ENCODE data around the gene NTRK1. TPM values are rescaled to one million over a fixed set of nuclear protein-coding genes. Genes with fewer than 3 reads are reported as not detected.
A peak's percentile ranks its signal among the peaks of the same experiment; 100 is the strongest.

The NTRK1 gene
- polyA plus RNA-seq, 1 of the 3 experiments (the other 2 are of a cell fraction), result 0.97 TPM

DNA sequence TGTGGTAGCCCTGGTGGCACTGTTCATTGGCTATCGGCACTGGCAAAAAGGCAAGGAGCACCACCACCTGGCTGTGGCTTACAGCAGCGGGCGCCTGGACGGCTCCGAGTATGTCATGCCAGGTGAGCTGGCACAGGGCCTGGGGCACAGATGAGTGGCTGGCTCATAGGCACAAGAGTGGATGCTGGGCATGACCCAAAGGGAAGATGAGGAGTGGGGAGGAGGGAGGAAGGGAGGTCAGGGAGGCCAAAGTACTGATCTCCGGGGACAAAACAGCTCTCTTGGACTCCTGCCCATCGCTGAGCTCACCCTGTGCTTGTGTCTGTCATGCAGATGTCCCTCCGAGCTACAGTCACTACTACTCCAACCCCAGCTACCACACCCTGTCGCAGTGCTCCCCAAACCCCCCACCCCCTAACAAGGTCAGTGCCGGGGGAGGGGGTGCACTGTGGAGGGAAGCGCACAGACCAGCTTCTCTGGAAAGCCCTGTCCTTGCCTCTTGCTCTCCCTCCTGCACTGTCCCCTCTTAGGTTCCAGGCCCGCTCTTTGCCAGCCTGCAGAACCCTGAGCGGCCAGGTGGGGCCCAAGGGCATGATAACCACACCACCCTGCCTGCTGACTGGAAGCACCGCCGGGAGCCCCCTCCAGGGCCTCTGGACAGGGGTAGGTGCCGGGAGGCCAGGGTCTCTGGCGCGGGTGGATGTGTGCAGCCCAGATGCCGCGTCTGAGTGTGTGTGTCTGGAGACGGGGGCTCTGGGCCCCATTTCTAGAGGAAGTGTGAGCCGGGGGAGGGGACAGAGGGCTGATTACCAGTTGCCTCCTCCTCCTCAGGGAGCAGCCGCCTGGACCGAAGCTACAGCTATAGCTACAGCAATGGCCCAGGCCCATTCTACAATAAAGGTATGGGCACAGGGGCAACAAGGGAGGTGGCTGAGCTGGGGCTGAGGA, 52.5 kb downstream of the NTRK1 start:
- DNase-seq, result peak; percentile 89
- ChIA-PET POLR2A (interaction anchor here (0.6 to 2.7 kb wide), 12 partner anchors 10 to 202 kb away, joined by 3 to 15 read pairs (median 3); no protein-coding TSS in a partner anchor), CTCF (interaction anchor here (0.9 to 6.9 kb wide), 14 partner anchors 14 to 224 kb away, joined by 3 to 182 read pairs (median 8); partner anchors contain the start of genes INSRR, LRRC71 and NTRK1)
- Histone ChIP-seq H3K27me3 (ENCODE audit: insufficient read depth) (no peaks in the 10 kb centered on the region), H3K9ac (no peak overlapping the region), H3K9me2 (no peaks in the 10 kb centered on the region), H2AFZ (ENCODE audit: low read depth) (no peak overlapping the region), H3F3A (replicated peaks; ENCODE audit: insufficient read depth) (no peaks in the 10 kb centered on the region), H3K79me2 (ENCODE audit: insufficient read depth) (no peaks in the 10 kb centered on the region), H4K20me1 (ENCODE audit: insufficient read depth) (no peaks in the 10 kb centered on the region), H3K9me3 (no peaks in the 10 kb centered on the region), H3K27ac (ENCODE audit: low read depth in 2 of 2, low read length in 1 of 2) (peak overlapping the region in 1 of 2 experiments; percentile 94; a peak in 2 of 4 replicates), H3K4me1 (ENCODE audit: control insufficient read depth in 1 of 2, insufficient read depth in 2 of 2, low read depth in 1 of 2, low read length in 1 of 2) (peaks cover 11 to 42% of the 10 kb centered on the region in 2 experiments; a peak in 3 of 4 replicates), H3K4me3 (ENCODE audit: low read depth in 2 of 2, low read length in 1 of 2) (no peak overlapping the region; a peak in 1 of 4 replicates), H3K4me2 (no peak overlapping the region; the same call in 1 of the 2 replicates), H3K36me3 (replicated peaks in 1 of 2; ENCODE audit: control insufficient read depth in 1 of 2, insufficient read depth in 2 of 2, low read length in 1 of 2) (no peaks in the 10 kb centered on the region)
- WGBS (ENCODE audit: low lambda C conversion rate), result 63% methylated on average over 15 of the region's 24 CpGs
- TF ChIP-seq RCOR1 (IDR thresholded peaks at IDR 0.05; ENCODE audit: low read length) (peak; percentile 54; the same call in 1 of the 2 replicates), EP300 (IDR thresholded peaks at IDR 0.05; ENCODE audit: borderline replicate concordance in 1 of 2, low read depth in 1 of 2, low read length in 1 of 2) (peak in 1 of 2 experiments; percentile 42; a peak in 1 of 4 replicates), RAD21 (IDR thresholded peaks at IDR 0.05; ENCODE audit: low read length) (peak; percentile 19), SMC3 (IDR thresholded peaks at IDR 0.05; ENCODE audit: low read depth, low read length) (0 out of 2 replicates have a peak, but pooled peaks have one; percentile 23), ELF1 (IDR thresholded peaks at IDR 0.05) (no peak), GATA2 (CRISPR knock-in tag; IDR thresholded peaks at IDR 0.05) (peak; percentile 68), CHD2 (IDR thresholded peaks at IDR 0.05; ENCODE audit: low read length, partially characterized antibody) (peak; percentile 65), TCF12 (IDR thresholded peaks at IDR 0.05) (peak; percentile 54), JUND (IDR thresholded peaks at IDR 0.05) (no peak), MXI1 (IDR thresholded peaks at IDR 0.05; ENCODE audit: low read depth, low read length) (0 out of 2 replicates have a peak, but pooled peaks have one; percentile 13)

DNA sequence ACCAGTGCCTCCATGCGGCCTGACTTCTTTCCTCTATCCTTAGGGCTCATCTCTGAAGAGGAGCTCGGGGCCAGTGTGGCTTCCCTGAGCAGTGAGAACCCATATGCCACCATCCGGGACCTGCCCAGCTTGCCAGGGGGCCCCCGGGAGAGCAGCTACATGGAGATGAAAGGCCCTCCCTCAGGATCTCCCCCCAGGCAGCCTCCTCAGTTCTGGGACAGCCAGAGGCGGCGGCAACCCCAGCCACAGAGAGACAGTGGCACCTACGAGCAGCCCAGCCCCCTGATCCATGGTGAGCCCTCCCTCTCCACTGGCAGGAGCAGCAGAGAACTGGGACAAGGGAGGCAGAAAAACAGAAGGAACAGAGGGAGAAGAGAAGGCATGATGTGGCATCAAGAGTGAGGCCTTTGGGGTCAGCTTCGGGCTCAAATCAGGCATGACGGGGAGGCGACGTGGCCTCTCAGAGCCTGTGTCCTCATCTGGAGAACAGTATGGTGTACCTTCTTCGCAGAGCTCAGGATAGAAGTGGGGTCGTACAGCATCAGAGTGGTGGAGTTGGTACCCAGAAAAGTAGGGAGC, 53.2 kb downstream of the NTRK1 start:
- ChIA-PET POLR2A (interaction anchor here (0.6 to 2.7 kb wide), 8 partner anchors 10 to 160 kb away, joined by 3 to 15 read pairs (median 3); no protein-coding TSS in a partner anchor), CTCF (interaction anchor here (1.0 to 6.9 kb wide), 13 partner anchors 13 to 225 kb away, joined by 3 to 182 read pairs (median 8); partner anchors contain the start of genes INSRR, LRRC71 and NTRK1)
- Histone ChIP-seq H3K9me2 (no peaks in the 10 kb centered on the region), H2AFZ (ENCODE audit: low read depth) (no peak overlapping the region), H3K79me2 (ENCODE audit: insufficient read depth) (no peaks in the 10 kb centered on the region), H3K9ac (no peak overlapping the region), H3F3A (replicated peaks; ENCODE audit: insufficient read depth) (peaks cover 6% of the 10 kb centered on the region), H3K36me3 (replicated peaks in 1 of 2; ENCODE audit: control insufficient read depth in 1 of 2, insufficient read depth in 2 of 2, low read length in 1 of 2) (no peaks in the 10 kb centered on the region), H4K20me1 (ENCODE audit: insufficient read depth) (no peaks in the 10 kb centered on the region), H3K4me3 (ENCODE audit: low read depth in 2 of 2, low read length in 1 of 2) (no peak overlapping the region; a peak in 1 of 4 replicates), H3K4me1 (ENCODE audit: control insufficient read depth in 1 of 2, insufficient read depth in 2 of 2, low read depth in 1 of 2, low read length in 1 of 2) (peaks cover 11 to 42% of the 10 kb centered on the region in 2 experiments; a peak in 3 of 4 replicates), H3K27me3 (ENCODE audit: insufficient read depth) (no peaks in the 10 kb centered on the region), H3K27ac (ENCODE audit: low read depth in 2 of 2, low read length in 1 of 2) (peak overlapping the region in 1 of 2 experiments; percentile 94; a peak in 2 of 4 replicates), H3K9me3 (peaks cover 3% of the 10 kb centered on the region; the same call in 1 of the 2 replicates), H3K4me2 (peak overlapping the region; percentile 15; the same call in 1 of the 2 replicates)
- 90% methylated on average over 11 of the region's 13 CpGs for WGBS (ENCODE audit: low lambda C conversion rate)
- TF ChIP-seq RXRA (IDR thresholded peaks at IDR 0.05; ENCODE audit: borderline replicate concordance, low read depth) (no peak), MXI1 (IDR thresholded peaks at IDR 0.05; ENCODE audit: low read depth, low read length) (0 out of 2 replicates have a peak, but pooled peaks have one; percentile 4)
- DNase-seq, result no peak
